Measurements from ENCODE around the gene PAX5.

Gene PAX5

DNA sequence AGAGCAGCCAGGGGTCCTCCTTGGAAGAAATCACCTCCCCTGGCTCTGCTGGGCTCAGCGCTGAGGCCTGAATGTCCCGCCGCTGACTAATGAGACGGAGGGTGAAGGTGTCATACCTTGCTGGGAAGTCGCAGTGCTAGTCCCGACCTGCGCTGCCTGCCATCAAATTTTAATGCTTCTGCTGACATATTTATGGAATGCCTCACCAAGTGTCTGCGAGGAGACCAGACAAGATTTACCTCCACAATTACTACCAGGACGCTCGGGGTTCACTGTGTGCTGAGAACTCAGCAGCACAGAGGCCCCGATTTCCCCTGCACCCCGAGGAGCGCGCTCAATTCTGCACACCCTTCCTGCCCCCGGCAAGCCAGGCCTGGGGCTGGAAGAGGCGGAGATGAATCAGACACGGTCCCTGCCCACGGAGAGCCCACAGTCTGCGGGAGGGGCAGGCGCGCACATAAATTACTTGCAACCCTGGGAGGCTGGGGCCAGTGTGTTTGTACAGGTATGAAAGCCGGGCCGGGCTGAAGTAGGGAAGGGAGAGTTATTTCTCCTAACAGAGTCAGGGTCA lies 175.2 kb downstream of the PAX5 start:
- TF ChIP-seq, protein P1, sequence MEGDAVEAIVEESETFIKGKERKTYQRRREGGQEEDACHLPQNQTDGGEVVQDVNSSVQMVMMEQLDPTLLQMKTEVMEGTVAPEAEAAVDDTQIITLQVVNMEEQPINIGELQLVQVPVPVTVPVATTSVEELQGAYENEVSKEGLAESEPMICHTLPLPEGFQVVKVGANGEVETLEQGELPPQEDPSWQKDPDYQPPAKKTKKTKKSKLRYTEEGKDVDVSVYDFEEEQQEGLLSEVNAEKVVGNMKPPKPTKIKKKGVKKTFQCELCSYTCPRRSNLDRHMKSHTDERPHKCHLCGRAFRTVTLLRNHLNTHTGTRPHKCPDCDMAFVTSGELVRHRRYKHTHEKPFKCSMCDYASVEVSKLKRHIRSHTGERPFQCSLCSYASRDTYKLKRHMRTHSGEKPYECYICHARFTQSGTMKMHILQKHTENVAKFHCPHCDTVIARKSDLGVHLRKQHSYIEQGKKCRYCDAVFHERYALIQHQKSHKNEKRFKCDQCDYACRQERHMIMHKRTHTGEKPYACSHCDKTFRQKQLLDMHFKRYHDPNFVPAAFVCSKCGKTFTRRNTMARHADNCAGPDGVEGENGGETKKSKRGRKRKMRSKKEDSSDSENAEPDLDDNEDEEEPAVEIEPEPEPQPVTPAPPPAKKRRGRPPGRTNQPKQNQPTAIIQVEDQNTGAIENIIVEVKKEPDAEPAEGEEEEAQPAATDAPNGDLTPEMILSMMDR (IDR thresholded peaks at IDR 0.05; ENCODE audit: extremely low read depth, missing control alignments) = no peak

DNA sequence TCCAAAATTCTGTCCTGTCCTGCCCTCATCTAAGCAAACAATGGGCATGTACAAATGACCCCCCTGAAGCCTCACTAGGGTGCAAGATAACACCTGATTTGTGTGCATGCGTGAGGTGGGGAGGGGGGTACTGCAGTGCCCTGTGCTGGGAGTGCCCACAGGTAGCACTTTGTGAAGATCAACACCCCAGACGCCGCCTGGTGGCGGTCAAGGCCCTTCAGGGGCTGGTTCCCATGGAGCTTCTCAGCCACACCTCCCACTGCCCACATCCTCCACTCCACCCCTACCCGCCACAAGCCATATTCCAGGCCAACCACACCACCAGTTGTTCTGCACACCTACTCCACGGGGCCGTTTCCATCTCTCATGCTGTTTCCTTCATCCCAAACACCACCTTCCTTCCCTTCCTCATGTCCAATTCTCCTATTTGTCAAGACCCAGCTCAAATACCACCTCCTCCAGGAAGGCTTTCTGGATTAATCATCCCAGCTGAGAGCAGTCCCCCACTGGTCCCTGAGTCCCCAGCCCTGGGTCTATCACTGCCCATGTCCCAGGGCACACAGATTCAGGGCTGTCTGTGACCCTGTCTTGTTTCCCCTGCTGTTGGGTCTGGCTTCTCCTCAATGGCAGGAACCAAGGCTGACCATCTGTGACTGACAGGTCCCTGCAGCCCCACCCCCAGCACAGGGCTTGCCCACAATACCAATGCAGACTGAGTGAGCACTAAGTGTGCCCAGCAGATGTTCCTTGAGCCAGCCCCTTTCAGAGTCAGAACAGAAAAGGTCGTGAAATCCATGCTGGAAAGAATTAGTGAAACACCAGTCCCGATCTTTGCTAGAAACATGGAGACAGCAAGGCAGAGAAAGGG lies 178.4 kb downstream of the PAX5 start:
- DNase-seq (ENCODE audit: low spot score) = peak; percentile 65
- TF ChIP-seq, protein P1 (IDR thresholded peaks at IDR 0.05; ENCODE audit: extremely low read depth, missing control alignments) = peak; percentile 9

More for the DNA sequence above, 175.2 kb downstream of the PAX5 start:
- no peak for DNase-seq (ENCODE audit: low spot score)

DNA sequence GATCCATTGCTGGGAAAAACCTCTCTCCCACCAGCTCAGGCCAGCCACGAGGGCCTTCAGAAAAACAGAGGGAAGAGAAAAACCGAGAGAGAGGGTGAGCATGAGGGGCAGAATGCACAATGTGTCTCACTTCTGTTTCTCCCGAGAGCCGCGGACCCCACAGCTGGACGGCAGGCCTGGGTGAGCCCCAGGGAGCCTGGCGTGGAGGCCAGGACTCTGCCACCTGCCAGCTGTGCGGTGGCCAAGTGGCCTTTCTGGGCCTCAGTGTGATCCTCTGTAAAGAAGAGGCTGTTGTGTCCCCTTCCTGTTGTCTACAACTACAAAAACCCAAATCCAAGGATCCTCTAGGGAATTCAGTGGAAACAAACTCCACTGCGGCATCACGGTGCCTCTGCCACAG lies 179.3 kb downstream of the PAX5 start:
- TF ChIP-seq, protein P1 (IDR thresholded peaks at IDR 0.05; ENCODE audit: extremely low read depth, missing control alignments) = no peak
- DNase-seq (ENCODE audit: low spot score) = no peak

DNA sequence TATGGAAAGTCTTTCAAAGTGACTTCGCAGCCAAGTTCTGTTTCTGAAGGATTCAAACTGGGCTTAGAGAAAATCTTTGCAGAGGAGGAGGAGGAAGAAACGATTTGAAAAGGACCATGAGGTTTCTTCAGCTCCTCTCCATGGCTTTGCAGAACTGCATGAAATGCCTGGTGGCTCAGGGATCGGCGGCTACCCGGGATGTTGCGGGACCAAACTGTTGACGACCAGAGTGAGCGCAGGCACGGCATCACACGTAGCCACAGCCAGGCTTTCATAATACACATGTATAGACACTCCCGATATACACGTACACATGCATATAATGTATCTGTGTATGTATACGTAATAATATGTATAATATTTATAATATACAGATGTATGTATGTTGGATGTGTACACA lies 180.0 kb downstream of the PAX5 start:
- DNase-seq (ENCODE audit: low spot score) = no peak
- TF ChIP-seq, protein P1 (IDR thresholded peaks at IDR 0.05; ENCODE audit: extremely low read depth, missing control alignments) = no peak

- no peak for DNase-seq (ENCODE audit: low spot score)
- TF ChIP-seq, protein P1 (IDR thresholded peaks at IDR 0.05; ENCODE audit: extremely low read depth, missing control alignments) = no peak
Measured at GRCh38 chr9:36853233-36853632, 180.8 kb downstream of the PAX5 start.

- no peak for DNase-seq (ENCODE audit: low spot score)
- TF ChIP-seq, protein P1 (IDR thresholded peaks at IDR 0.05; ENCODE audit: extremely low read depth, missing control alignments) = no peak
Measured at GRCh38 chr9:36849943-36850342, 184.1 kb downstream of the PAX5 start.

DNA sequence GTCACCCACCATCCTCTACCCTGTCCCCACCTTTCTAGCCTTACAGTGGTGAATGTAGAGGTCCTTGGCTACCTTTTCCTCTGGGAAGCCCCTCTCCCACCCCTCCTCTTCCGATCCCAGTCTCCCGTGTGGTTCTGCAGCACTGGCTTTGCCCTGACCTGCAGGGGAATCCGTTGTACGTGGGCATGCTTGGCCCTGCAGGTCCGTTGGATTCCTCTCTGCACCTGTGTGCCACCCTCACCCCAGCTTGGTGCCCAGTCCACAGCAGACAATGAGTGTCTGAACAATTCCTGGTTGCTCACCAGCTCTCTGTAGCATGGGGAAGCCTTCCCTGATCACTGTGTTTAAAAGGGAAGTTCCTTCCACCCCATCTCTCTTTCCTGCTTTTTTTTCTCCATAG lies 185.1 kb downstream of the PAX5 start:
- no peak for DNase-seq (ENCODE audit: low spot score)
- TF ChIP-seq, protein P1 (IDR thresholded peaks at IDR 0.05; ENCODE audit: extremely low read depth, missing control alignments) = no peak

Data from GM20000 (cell line).